ENCODE results near the gene FBXO10.
"Not testable (repeated sequence)": the region's sequence is repeated elsewhere in the genome, so short reads cannot be mapped to it uniquely, and the experiment has no call there.

Gene FBXO10, protein sequence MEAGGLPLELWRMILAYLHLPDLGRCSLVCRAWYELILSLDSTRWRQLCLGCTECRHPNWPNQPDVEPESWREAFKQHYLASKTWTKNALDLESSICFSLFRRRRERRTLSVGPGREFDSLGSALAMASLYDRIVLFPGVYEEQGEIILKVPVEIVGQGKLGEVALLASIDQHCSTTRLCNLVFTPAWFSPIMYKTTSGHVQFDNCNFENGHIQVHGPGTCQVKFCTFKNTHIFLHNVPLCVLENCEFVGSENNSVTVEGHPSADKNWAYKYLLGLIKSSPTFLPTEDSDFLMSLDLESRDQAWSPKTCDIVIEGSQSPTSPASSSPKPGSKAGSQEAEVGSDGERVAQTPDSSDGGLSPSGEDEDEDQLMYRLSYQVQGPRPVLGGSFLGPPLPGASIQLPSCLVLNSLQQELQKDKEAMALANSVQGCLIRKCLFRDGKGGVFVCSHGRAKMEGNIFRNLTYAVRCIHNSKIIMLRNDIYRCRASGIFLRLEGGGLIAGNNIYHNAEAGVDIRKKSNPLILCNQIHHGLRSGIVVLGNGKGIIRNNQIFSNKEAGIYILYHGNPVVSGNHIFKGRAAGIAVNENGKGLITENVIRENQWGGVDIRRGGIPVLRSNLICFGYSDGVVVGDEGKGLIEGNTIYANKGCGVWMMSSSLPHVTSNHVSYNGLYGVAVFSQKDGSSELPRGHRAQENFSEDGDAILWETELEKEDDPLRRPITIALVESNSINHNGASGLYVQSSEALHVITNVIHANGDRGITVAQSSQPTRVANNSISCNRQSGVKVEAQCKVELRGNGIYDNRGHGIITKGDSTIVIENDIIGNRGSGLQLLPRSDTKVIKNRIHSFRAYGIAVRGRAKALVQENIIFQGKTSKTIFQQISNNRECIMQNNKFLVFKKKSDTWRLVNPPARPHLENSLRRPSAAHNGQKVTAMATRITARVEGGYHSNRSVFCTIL

GRCh38 chr9:37575921-37576721, at the start of gene FBXO10:
Gene FBXO10, minus strand, starts transcription at chr9:37576380. Its CDS starts 34,612 bp downstream, at chr9:37541768.
- DNase-seq = peak; percentile 95

GRCh38 chr9:37625758-37626147, 49.6 kb upstream of the FBXO10 start:
- DNase-seq = no peak

GRCh38 chr9:37625036-37625757, 49.0 kb upstream of the FBXO10 start:
- no peak for DNase-seq

GRCh38 chr9:37624073-37624472, 47.9 kb upstream of the FBXO10 start:
- DNase-seq = no peak

DNA sequence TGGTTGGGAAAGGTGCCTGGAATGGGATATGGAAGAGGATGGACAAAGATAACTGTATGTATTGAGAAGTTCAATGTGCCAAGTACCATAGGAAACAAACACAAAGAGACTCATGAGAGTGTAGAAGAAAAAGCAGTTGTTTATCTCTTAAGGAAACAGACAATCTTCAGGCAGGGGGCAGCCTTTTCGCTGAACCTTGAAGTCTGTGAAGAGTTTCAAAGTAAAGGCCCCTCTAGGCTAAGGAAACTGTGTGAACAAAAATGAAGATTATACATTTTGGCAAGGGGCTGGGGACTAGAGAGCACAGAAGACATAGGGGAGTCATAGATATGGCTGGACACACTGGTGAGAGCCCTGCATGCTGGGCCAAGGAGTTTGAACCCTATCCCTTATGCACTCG, 47.1 kb upstream of the FBXO10 start:
- DNase-seq = no peak

- no peak for DNase-seq
Measured at GRCh38 chr9:37622462-37622861, 46.3 kb upstream of the FBXO10 start.

GRCh38 chr9:37621273-37622121, 45.3 kb upstream of the FBXO10 start:
- DNase-seq = peak; percentile 37

DNA sequence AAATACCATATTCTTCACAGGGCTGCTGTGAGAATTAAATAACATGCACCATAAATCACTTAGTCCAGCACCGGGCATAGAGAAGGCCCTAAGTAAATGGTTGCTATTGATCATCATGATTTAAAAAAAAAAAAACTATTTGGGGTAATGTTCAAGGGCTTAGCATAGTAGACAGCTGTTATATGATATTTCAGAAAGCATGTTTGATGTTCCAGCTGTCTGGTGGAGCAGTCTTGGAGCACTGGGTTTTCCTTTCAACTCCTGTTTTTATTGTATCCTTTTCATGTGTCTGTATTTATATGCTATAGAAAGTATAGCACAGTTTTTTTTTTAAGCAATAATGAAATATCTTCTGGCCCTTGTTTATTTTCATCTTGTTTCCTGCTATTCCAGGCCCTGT, 44.2 kb upstream of the FBXO10 start:
- no peak for DNase-seq

GRCh38 chr9:37619806-37620205, 43.6 kb upstream of the FBXO10 start:
- peak; percentile 12 for DNase-seq

- peak; percentile 27 for DNase-seq
Measured at GRCh38 chr9:37618817-37619216, 42.6 kb upstream of the FBXO10 start.

DNA sequence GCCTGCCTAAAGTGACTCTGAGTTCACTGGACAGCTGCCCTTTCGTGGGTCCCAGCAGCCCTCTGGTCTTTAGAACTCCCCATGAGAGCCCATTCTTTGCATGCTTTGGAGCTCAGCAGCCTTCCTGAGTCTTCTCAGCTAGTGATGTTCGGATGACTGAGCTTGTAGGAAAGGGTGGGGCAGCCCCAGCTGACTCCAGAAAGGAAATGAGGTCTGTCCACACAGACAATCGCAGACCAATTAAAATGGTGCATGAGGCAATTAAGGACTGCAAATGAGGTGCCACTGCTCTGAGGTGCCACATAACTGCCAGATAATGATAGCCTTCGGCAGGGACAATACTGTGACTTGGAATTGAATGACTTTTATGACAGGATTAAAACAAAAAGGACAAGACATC, 41.7 kb upstream of the FBXO10 start:
- peak; percentile 87 for DNase-seq

GRCh38 chr9:37617161-37617560, 41.0 kb upstream of the FBXO10 start:
- peak; percentile 4 for DNase-seq

GRCh38 chr9:37611961-37612360, 35.8 kb upstream of the FBXO10 start:
- peak; percentile 30 for DNase-seq

DNA sequence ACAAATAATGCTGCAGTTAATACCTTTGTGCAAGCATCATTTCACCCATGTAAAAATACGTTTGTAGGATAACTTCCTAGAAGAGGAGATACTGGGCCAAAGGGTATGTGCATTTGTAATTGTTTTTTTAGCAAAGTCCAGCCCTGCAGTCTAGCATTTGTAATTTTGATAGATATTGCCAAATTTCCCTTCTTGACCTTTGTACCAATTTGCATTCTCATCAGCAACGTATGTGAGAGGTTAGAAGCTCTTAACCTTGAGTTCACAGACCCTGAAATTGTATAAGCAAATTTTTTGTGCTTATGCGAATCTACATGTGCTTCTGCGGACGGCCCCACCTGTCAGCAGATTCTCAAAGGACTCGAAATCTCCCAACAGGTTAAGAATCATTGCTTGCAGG, 34.8 kb upstream of the FBXO10 start:
- DNase-seq = no peak

DNA sequence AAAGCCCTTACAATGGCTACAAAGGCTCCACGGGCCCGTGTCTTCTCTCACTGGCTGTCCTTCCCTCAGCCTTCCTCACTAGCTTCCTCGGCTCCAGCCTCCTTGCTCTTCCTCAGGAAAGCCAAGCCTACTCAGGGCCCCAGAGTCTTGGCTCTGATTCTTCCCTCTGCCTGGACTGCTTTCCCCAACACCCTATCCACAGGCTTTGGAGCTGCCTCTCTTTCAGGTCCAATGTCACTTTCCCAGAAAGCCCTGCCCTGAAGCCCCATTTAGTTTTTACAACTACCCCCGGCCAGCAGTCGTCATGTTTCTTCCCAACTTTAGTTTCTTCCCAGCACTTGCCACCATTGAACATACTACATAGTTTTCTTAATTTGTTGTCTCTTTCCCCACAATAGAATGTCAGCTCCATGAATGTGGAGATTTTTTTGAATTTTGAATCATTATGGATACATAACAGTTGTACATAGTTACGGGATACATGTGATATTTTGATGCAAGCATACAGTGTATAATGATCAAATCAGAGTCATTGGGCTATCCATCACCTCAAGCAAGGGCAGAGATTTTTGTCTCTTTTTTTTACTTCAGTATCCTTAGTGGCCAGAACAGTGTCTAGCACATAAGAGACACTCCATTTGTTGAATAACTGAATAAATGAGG, 33.7 kb upstream of the FBXO10 start:
- no peak for DNase-seq

DNA sequence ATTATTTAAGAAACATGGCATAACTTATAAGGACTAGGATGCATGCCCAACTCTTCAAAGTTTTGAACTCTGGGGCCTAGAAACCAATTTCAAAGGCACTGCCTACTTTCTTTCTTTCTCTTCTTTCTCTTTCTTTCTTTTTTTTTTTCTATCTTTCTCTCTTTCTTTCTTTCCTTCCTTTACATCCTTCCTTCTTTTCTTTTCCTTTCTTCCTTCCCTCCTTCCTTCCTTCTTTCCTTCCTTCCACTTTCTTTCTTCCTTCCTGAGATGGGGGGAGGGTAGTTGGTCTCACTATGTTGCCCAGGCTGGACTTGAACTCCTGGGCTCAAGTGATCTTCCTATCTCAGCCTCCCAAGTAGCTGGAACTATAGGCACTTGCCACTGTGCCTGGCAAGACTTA, 32.1 kb upstream of the FBXO10 start:
- no peak for DNase-seq

GRCh38 chr9:37604296-37604695, 28.1 kb upstream of the FBXO10 start:
- DNase-seq = no peak

DNA sequence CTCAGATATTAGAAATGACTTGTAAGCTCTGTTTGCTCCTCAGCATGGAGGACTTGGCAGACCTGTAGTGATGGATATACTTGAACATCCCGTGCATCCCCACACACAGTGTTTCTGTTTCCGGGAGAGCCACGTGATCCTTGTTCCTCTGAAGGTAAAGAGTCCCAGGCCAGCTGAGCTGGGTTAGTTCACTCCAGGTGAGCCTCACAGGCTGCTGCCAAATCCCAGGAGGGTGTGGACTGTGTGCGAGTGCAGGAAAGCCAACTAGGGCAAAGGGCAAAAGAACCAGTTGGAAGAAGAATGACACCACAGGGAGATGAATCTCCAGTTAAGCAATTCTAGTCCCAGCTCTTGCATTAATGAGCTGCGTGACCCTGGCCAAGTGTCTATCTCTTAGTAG, 26.6 kb upstream of the FBXO10 start:
- no peak for DNase-seq

GRCh38 chr9:37602061-37602460, 25.9 kb upstream of the FBXO10 start:
- DNase-seq = not testable (repeated sequence)

GRCh38 chr9:37596504-37596903, 20.3 kb upstream of the FBXO10 start:
- DNase-seq = no peak
